ENCODE data around the gene DDX46. TPM values are rescaled to one million over a fixed set of nuclear protein-coding genes. Genes with fewer than 3 reads are reported as not detected.
A peak's percentile ranks its signal among the peaks of the same experiment; 100 is the strongest.
"Not testable (repeated sequence)": the region's sequence is repeated elsewhere in the genome, so short reads cannot be mapped to it uniquely, and the experiment has no call there.

The DDX46 gene
- total RNA-seq, 2 donors from 2014 or later: 31.9 to 36.3 TPM

DNA sequence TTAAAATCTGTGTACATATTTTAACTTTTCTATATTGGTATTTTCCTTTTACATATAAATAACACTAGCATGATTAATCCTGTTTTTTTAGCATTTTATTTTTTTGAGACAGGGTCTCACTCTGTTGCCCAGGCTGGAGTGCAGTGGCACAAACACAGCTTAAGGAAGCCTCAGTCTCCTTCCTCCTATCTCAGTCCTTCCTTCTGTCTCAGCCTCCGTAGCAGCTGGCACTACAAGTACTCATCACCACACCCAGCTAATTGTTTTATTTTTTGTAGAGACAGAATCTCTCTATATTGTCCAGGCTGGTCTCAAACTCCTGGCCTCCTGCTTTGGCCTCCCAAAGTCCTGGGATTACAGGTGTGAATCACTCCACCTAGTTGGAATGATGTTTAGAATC lies 85.7 kb downstream of the DDX46 start:
- ATAC-seq (no peak), DNase-seq (no peak)
- intact Hi-C loops (cut with DNase I): no loop called here
- H3K4me3 ChIP-seq: no peak overlapping the region
- H3K4me1 ChIP-seq: peaks cover 27% of the 10 kb centered on the region
- WGBS, 2 donors: 85 to 96% methylated on average over 1 of the region's 1 CpG
- H3K9me3 ChIP-seq: no peaks in the 10 kb centered on the region
- no peak overlapping the region for H3K27ac ChIP-seq
- no peaks in the 10 kb centered on the region for H3K27me3 ChIP-seq
- TF ChIP-seq CTCF (IDR thresholded peaks at IDR 0.05): no peak
- no peak for TF ChIP-seq POLR2A (IDR thresholded peaks at IDR 0.05)
- H3K36me3 ChIP-seq (replicated peaks in 1 of 2; ENCODE audit: insufficient read depth in 1 of 2, low read depth in 2 of 2): no peaks in the 10 kb centered on the region

DNA sequence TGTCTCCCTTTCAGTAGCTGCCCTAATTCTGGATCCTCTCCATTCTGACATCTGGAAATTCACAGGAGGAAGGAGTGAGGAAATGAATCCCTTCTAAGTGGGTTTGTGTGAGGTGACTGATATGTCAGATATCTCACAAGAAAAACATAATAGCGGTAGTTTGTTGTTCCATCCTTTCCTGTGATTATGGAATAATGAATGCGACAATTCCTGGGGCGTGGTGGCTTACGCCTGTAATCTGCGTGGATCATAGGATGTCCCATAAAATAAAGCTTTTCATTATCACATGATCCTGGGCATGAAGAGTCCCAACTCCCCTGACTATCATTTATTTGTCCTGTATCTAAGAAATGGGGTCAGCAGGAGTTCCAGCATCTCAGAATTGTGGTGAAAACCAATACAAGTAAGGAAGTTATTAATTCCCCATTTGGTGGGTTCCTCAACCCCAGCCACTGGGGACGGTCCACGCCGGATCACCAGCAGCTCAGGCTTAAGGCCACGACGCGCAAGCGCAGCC lies 86.8 kb downstream of the DDX46 start:
- DNase-seq (no peak), ATAC-seq (no peak)
- H3K4me3 ChIP-seq: no peak overlapping the region
- no peaks in the 10 kb centered on the region for H3K9me3 ChIP-seq
- TF ChIP-seq POLR2A (IDR thresholded peaks at IDR 0.05) (no peak), CTCF (IDR thresholded peaks at IDR 0.05) (peak in 2 of 7 experiments; percentile 13 to 30)
- H3K27ac ChIP-seq: peak overlapping the region; percentile 60 to 97 (median 91)
- no peaks in the 10 kb centered on the region for H3K36me3 ChIP-seq (replicated peaks in 1 of 2; ENCODE audit: insufficient read depth in 1 of 2, low read depth in 2 of 2)
- H3K4me1 ChIP-seq: peaks cover 32% of the 10 kb centered on the region
- no peaks in the 10 kb centered on the region for H3K27me3 ChIP-seq
- 6% methylated on average over 10 to 12 of the region's 12 CpGs for WGBS, 2 donors
- intact Hi-C loops (cut with DNase I): no loop called here

- Histone ChIP-seq H3K4me1 (peaks cover 33% of the 10 kb centered on the region), H3K4me3 (peak within 1 kb of the TSS; percentile 86 to 88), H3K27me3 (no peaks in the 10 kb centered on the region), H3K9me3 (no peaks in the 10 kb centered on the region), H3K36me3 (replicated peaks in 1 of 2; ENCODE audit: insufficient read depth in 1 of 2, low read depth in 2 of 2) (no peaks in the 10 kb centered on the region), H3K27ac (peak within 1 kb of the TSS; percentile 89 to 97 (median 92))
- ATAC-seq: peak; percentile 98
- no peak for TF ChIP-seq CTCF (IDR thresholded peaks at IDR 0.05)
- peak; percentile 91 to 98 (median 94) for TF ChIP-seq POLR2A (IDR thresholded peaks at IDR 0.05)
- intact Hi-C loops (cut with DNase I): no loop called here
- 0 to 1% methylated on average over 23 to 84 of the region's 84 CpGs for WGBS, 2 donors
- DNase-seq: peak; percentile 96 to 97 (median 96)
Observed at GRCh38 chr5:134845852-134846640, 87.5 kb downstream of the DDX46 start, which contains the start of gene C5orf24. Gene C5orf24 (plus strand): TSS chr5:134845968. CDS start chr5:134854901, 8,933 bp downstream.

DNA sequence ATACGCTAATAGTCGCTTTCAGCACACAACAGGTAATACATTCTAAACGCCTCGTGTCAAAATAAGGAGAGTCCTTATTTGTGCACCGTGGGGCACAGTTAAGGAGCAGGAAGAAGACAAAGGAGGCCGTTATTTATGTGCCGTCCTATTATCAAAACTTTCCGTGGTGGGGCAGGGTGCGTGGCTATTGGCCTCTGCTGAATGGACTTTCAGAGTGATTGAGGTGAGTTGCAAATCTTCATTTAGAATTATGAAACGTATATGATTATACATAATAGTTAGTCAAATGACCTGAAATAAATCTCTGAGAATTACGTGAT lies 88.0 kb downstream of the DDX46 start:
- TF ChIP-seq CTCF (IDR thresholded peaks at IDR 0.05) (no peak), POLR2A (IDR thresholded peaks at IDR 0.05) (no peak)
- Histone ChIP-seq H3K27ac (peak overlapping the region in 3 of 4 donors; percentile 89 to 97 (median 93)), H3K4me3 (peak overlapping the region; percentile 86 to 88), H3K36me3 (replicated peaks in 1 of 2; ENCODE audit: insufficient read depth in 1 of 2, low read depth in 2 of 2) (no peaks in the 10 kb centered on the region), H3K9me3 (no peaks in the 10 kb centered on the region), H3K27me3 (no peaks in the 10 kb centered on the region), H3K4me1 (peaks cover 39% of the 10 kb centered on the region)
- intact Hi-C loops (cut with DNase I): no loop called here
- whole genome bisulfite sequencing, 2 donors: 0% methylated on average over 11 of the region's 11 CpGs
- ATAC-seq (no peak), DNase-seq (no peak)

DNA sequence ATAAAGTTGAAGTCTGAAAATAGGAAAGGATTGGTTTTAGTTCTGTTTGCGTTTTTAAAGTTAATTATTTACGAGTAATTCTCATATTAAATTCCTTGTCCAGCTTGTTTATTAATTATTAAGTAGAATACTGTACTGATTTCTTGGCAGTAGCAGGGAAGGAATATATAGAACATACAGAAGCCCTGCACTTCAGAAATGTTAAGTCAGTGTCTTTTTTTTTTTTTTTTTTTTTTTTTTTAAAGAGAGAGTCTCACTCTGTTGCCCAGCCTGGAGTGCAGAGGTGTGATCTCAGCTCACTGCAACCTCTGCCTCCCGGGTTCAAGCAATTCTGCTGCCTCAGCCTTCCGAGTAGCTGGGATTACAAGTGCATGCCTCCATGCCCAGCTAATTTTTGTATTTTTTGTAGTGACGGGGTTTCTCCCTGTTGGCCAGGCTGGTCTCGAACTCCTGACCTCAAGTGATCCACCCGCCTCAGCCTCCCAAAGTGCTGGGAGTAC lies 90.9 kb downstream of the DDX46 start:
- DNase-seq; intact Hi-C loops (cut with DNase I); H3K4me3 ChIP-seq; H3K36me3 ChIP-seq (replicated peaks in 1 of 2; ENCODE audit: insufficient read depth in 1 of 2, low read depth in 2 of 2); H3K9me3 ChIP-seq; ATAC-seq; H3K27me3 ChIP-seq; H3K27ac ChIP-seq: not testable (repeated sequence)
- whole genome bisulfite sequencing, 2 donors: 52 to 62% methylated on average over 7 of the region's 7 CpGs
- H3K4me1 ChIP-seq: peaks cover 48% of the 10 kb centered on the region

All from body of pancreas (tissue), 4 donors.